SK-N-SH (cell line): ENCODE data around the gene SFT2D3. TPM values are rescaled to one million over a fixed set of nuclear protein-coding genes. Genes with fewer than 3 reads are reported as not detected.
A peak's percentile ranks its signal among the peaks of the same experiment; 100 is the strongest.

Source experiments
- CTCF ChIA-PET: fragments of 300-600, 350-600 bp; formaldehyde crosslinking; extraction: SDS; loops from one replicate; lab custom pipeline; 2021; lab: Yijun Ruan, JAX
- POLR2A ChIA-PET: fragments of 350-600 bp; sonication (Branson Sonifier 250); formaldehyde crosslinking; extraction: SDS; loops from one replicate; lab custom pipeline; 2020; ENCODE audit warnings: antibody characterized with exemption, inconsistent platforms; lab: Yijun Ruan, JAX
- DNase-seq: peaks from one replicate; pipeline ENCODE4 v3.0.0; 2012
- H2AFZ ChIP-seq: fragments of 200-600 bp; sonication (generic); 2 replicates; pipeline ENCODE4 v1.8.1; 2016; ENCODE audit warnings: antibody characterized with exemption, mild to moderate bottlenecking, low read depth
- H3F3A ChIP-seq: fragments of 200-600 bp; sonication (generic); replicated peaks from 2 replicates; pipeline ENCODE3; 2016; ENCODE audit warnings: antibody characterized with exemption, mild to moderate bottlenecking; ENCODE audit not compliant: insufficient read depth
- H3K27ac ChIP-seq, 2 experiments: fragments of 200-500 bp in 1 of 2; fragments of 200-600 bp in 1 of 2; sonication (Bioruptor generic) in 1 of 2; sonication (generic), shearing (Covaris generic) in 1 of 2; 2 replicates each; pipeline versions ENCODE4 v1.5.1 to v1.6.1; 2014 to 2016; ENCODE audit warnings: low read depth in 2 of 2, inconsistent platforms in 1 of 2, low read length in 1 of 2, mild to moderate bottlenecking in 1 of 2, mixed read lengths in 1 of 2
- H3K27me3 ChIP-seq: fragments of 200-600 bp; sonication (generic), shearing (Covaris generic); 2 replicates; pipeline ENCODE4 v1.6.1; 2016; ENCODE audit warnings: mixed run types; ENCODE audit not compliant: insufficient read depth
- H3K36me3 ChIP-seq, 2 experiments: fragments of 200-500 bp in 1 of 2; fragments of 200-600 bp in 1 of 2; sonication (Bioruptor generic) in 1 of 2; sonication (generic) in 1 of 2; replicated peaks in 1 of 2; 2 replicates each; pipeline versions ENCODE3 to v1.5.1; 2014 to 2016; ENCODE audit warnings: low read length in 1 of 2, mild to moderate bottlenecking in 1 of 2; ENCODE audit not compliant: insufficient read depth in 2 of 2, control insufficient read depth in 1 of 2
- H3K4me1 ChIP-seq, 2 experiments: fragments of 200-500 bp in 1 of 2; fragments of 200-600 bp in 1 of 2; sonication (Bioruptor generic) in 1 of 2; sonication (generic), shearing (Covaris generic) in 1 of 2; 2 replicates each; pipeline versions ENCODE4 v1.5.1 to v1.6.1; 2014 to 2016; ENCODE audit warnings: low read depth in 1 of 2, low read length in 1 of 2, mixed run types in 1 of 2; ENCODE audit not compliant: insufficient read depth in 2 of 2, control insufficient read depth in 1 of 2
- H3K4me2 ChIP-seq: fragments of 200-600 bp; sonication (generic), shearing (Covaris generic); 2 replicates; pipeline ENCODE4 v1.6.1; 2017; ENCODE audit warnings: mixed run types
- H3K4me3 ChIP-seq, 2 experiments: fragments of 200-500 bp in 1 of 2; fragments of 200-600 bp in 1 of 2; sonication (Bioruptor generic) in 1 of 2; sonication (generic), shearing (Covaris generic) in 1 of 2; 2 replicates each; pipeline versions ENCODE4 v1.5.1 to v1.8.1; 2014 to 2016; ENCODE audit warnings: low read depth in 2 of 2, inconsistent platforms in 1 of 2, low read length in 1 of 2, mild to moderate bottlenecking in 1 of 2, mixed read lengths in 1 of 2, moderate library complexity in 1 of 2
- H3K79me2 ChIP-seq: fragments of 200-600 bp; sonication (generic); 2 replicates; pipeline ENCODE4 v1.8.1; 2017; ENCODE audit warnings: mild to moderate bottlenecking; ENCODE audit not compliant: insufficient read depth
- H3K9ac ChIP-seq: fragments of 200-600 bp; sonication (generic); 2 replicates; pipeline ENCODE4 v1.6.1; 2017; ENCODE audit warnings: mixed run types
- H3K9me2 ChIP-seq: fragments of 200-600 bp; sonication (generic); 2 replicates; pipeline ENCODE4 v1.6.1; 2017; ENCODE audit warnings: mixed run types
- H3K9me3 ChIP-seq: fragments of 200-600 bp; sonication (generic); 2 replicates; pipeline ENCODE4 v1.6.1; 2017; ENCODE audit warnings: mixed run types, mild to moderate bottlenecking, moderate library complexity
- H4K20me1 ChIP-seq: fragments of 200-600 bp; sonication (generic); 2 replicates; pipeline ENCODE4 v1.6.1; 2017; ENCODE audit warnings: mild to moderate bottlenecking, mixed run types; ENCODE audit not compliant: insufficient read depth
- CTCF ChIP-seq: fragments of 200-600 bp; sonication (generic); IDR thresholded peaks from 2 replicates; pipeline ENCODE4 v1.6.1; 2017; ENCODE audit warnings: antibody characterized with exemption, mild to moderate bottlenecking, moderate library complexity
- ELF1 ChIP-seq: IDR thresholded peaks from 2 replicates; pipeline ENCODE4 v1.4.0; 2012
- FOSL2 ChIP-seq: IDR thresholded peaks from 2 replicates; pipeline ENCODE4 v1.4.0; 2012; ENCODE audit warnings: low read depth, mild to moderate bottlenecking, moderate library complexity, borderline replicate concordance
- FOXJ3 ChIP-seq: sonication (generic); formaldehyde crosslinking; IDR thresholded peaks from 2 replicates; pipeline ENCODE4 v1.5.1; 2020; ENCODE audit warnings: mild to moderate bottlenecking, missing genetic modification reagents
- FOXM1 ChIP-seq: IDR thresholded peaks from 2 replicates; pipeline ENCODE4 v1.4.0; 2012; ENCODE audit warnings: low read depth, mild to moderate bottlenecking
- GATA2 ChIP-seq: sonication (generic); formaldehyde crosslinking; IDR thresholded peaks from 2 replicates; pipeline ENCODE4 v1.5.0; 2020; ENCODE audit warnings: mild to moderate bottlenecking, missing genetic modification reagents
- MEF2A ChIP-seq: IDR thresholded peaks from 2 replicates; pipeline ENCODE4 v1.4.0; 2012; ENCODE audit warnings: low read depth, borderline replicate concordance
- NFIC ChIP-seq: IDR thresholded peaks from 2 replicates; pipeline ENCODE4 v1.4.0; 2012; ENCODE audit warnings: borderline replicate concordance
- POLR2AphosphoS5 ChIP-seq: IDR thresholded peaks from 2 replicates; pipeline ENCODE4 v1.6.1; 2012; ENCODE audit warnings: low read depth, low read length
- RAD21 ChIP-seq: IDR thresholded peaks from 2 replicates; pipeline ENCODE4 v1.6.1; 2012; ENCODE audit warnings: mild to moderate bottlenecking, low read length
- RCOR1 ChIP-seq: fragments of 150-350 bp; IDR thresholded peaks from 2 replicates; pipeline ENCODE4 v1.6.1; 2017; ENCODE audit warnings: antibody characterized with exemption, low read length
- RFX5 ChIP-seq: IDR thresholded peaks from 2 replicates; pipeline ENCODE4 v1.6.1; 2012; ENCODE audit warnings: mild to moderate bottlenecking, improper control_type of control experiment, low read length
- RXRA ChIP-seq: IDR thresholded peaks from 2 replicates; pipeline ENCODE4 v1.4.0; 2012; ENCODE audit warnings: low read depth, mild to moderate bottlenecking, borderline replicate concordance
- SIN3A ChIP-seq: IDR thresholded peaks from 2 replicates; pipeline ENCODE4 v1.6.1; 2012; ENCODE audit warnings: low read depth, mild to moderate bottlenecking, low read length, moderate library complexity, borderline replicate concordance
- SMC3 ChIP-seq: IDR thresholded peaks from 2 replicates; pipeline ENCODE4 v1.6.1; 2012; ENCODE audit warnings: low read depth, low read length, improper control_type of control experiment
- TCF12 ChIP-seq: IDR thresholded peaks from 2 replicates; pipeline ENCODE4 v1.4.0; 2012
- USF1 ChIP-seq: IDR thresholded peaks from 2 replicates; pipeline ENCODE4 v1.4.0; 2012; ENCODE audit warnings: low read depth, borderline replicate concordance
- YY1 ChIP-seq: IDR thresholded peaks from 2 replicates; pipeline ENCODE4 v1.4.0; 2012; ENCODE audit warnings: low read depth, mild to moderate bottlenecking
- ZBTB33 ChIP-seq: IDR thresholded peaks from 2 replicates; pipeline ENCODE4 v1.4.0; 2012; ENCODE audit warnings: low read depth, borderline replicate concordance
- WGBS: methylation state at CpG from one replicate; pipeline ENCODE4 v1.1.6; 2017; ENCODE audit warnings: low lambda C conversion rate; 5-methylcytosine and 5-hydroxymethylcytosine counted together
- polyA plus RNA-seq, 3 experiments: library from polyadenylated mRNA; depleted of rRNA; stranded (reverse); fragments of >200 nt; gene quantifications; 2 replicates each; pipeline ENCODE4 v1.2.3, GENCODE V29; 2012

SFT2D3 gene
- polyA plus RNA-seq, 1 of the 3 experiments (the other 2 are of a cell fraction), result 3.2 TPM

- Histone ChIP-seq H3K79me2 (no peaks in the 10 kb centered on the region), H3K9me3 (no peaks in the 10 kb centered on the region), H3K4me1 (peaks cover 0 to 6% of the 10 kb centered on the region in 2 experiments; a peak in 1 of 4 replicates), H3K4me3 (peak within 1 kb of the TSS; percentile 58 to 85), H3K36me3 (no peaks in the 10 kb centered on the region), H4K20me1 (no peaks in the 10 kb centered on the region), H3F3A (no peaks in the 10 kb centered on the region), H2AFZ (peak within 1 kb of the TSS; percentile 92), H3K27me3 (peaks cover 14% of the 10 kb centered on the region; the same call in 1 of the 2 replicates), H3K9me2 (no peaks in the 10 kb centered on the region), H3K9ac (peak within 1 kb of the TSS; percentile 48; the same call in 1 of the 2 replicates), H3K27ac (no peak within 1 kb of the TSS), H3K4me2 (peak within 1 kb of the TSS; percentile 90)
- DNase-seq, result peak; percentile 85
- ChIA-PET CTCF (interaction anchor here (0.6 to 3.4 kb wide), 20 partner anchors 14 to 478 kb away, joined by 3 to 21 read pairs (median 5); partner anchors contain the start of gene IWS1), POLR2A (interaction anchor here (0.6 to 2.0 kb wide), 2 partner anchors 13 to 269 kb away, joined by 3 to 6 read pairs; no protein-coding TSS in a partner anchor)
- 0 out of 2 replicates have a peak, but pooled peaks have one; percentile 16 for TF ChIP-seq CTCF
- peak; percentile 23; the same call in 1 of the 2 replicates for TF ChIP-seq SMC3
- peak; percentile 57 for TF ChIP-seq RAD21
- no peak for TF ChIP-seq FOSL2
- TF ChIP-seq ELF1, result no peak
- WGBS, result 5% methylated on average over 36 of the region's 56 CpGs
Measured at GRCh38 chr2:127675331-127676261, 25.7 kb upstream of the SFT2D3 start, which contains the start of gene LIMS2. Gene LIMS2, minus strand, starts transcription at chr2:127675530. Its CDS starts 506 bp downstream, at chr2:127675024.

GRCh38 chr2:127676906-127677305, 24.4 kb upstream of the SFT2D3 start:
- no peaks in the 10 kb centered on the region for H3K9me2 ChIP-seq
- H4K20me1 ChIP-seq, result no peaks in the 10 kb centered on the region
- H3K79me2 ChIP-seq, result no peaks in the 10 kb centered on the region
- peaks cover 14% of the 10 kb centered on the region; the same call in 1 of the 2 replicates for H3K27me3 ChIP-seq
- no peak overlapping the region for H2AFZ ChIP-seq
- no peak overlapping the region for H3K4me2 ChIP-seq
- DNase-seq, result peak; percentile 12
- peaks cover 0 to 6% of the 10 kb centered on the region in 2 experiments; a peak in 1 of 4 replicates for H3K4me1 ChIP-seq
- CTCF ChIA-PET, result interaction anchor here (0.8 to 3.4 kb wide), 7 partner anchors 19 to 352 kb away, joined by 3 to 21 read pairs (median 6); no protein-coding TSS in a partner anchor
- POLR2A ChIA-PET, result no interaction called here
- H3K9ac ChIP-seq, result no peak overlapping the region
- TF ChIP-seq RFX5, result no peak
- no peak for TF ChIP-seq CTCF
- TF ChIP-seq USF1, result no peak
- TF ChIP-seq FOSL2, result no peak
- no peak for TF ChIP-seq ZBTB33
- no peak for TF ChIP-seq FOXM1
- TF ChIP-seq GATA2 (CRISPR knock-in tag), result no peak
- TF ChIP-seq NFIC, result no peak
- no peak for TF ChIP-seq TCF12
- TF ChIP-seq RCOR1, result no peak
- no peak for TF ChIP-seq FOXJ3
- TF ChIP-seq RAD21, result no peak
- TF ChIP-seq YY1, result no peak
- TF ChIP-seq SIN3A, result no peak
- TF ChIP-seq MEF2A, result no peak
- no peak for TF ChIP-seq RXRA
- no peak for TF ChIP-seq POLR2AphosphoS5
- 90% methylated on average over 2 of the region's 2 CpGs for WGBS
- no peak overlapping the region for H3K4me3 ChIP-seq
- no peaks in the 10 kb centered on the region for H3K36me3 ChIP-seq
- H3K9me3 ChIP-seq, result no peaks in the 10 kb centered on the region
- no peaks in the 10 kb centered on the region for H3F3A ChIP-seq
- no peak overlapping the region for H3K27ac ChIP-seq
